Measurements from ENCODE around the gene TMEM238L.

DNA sequence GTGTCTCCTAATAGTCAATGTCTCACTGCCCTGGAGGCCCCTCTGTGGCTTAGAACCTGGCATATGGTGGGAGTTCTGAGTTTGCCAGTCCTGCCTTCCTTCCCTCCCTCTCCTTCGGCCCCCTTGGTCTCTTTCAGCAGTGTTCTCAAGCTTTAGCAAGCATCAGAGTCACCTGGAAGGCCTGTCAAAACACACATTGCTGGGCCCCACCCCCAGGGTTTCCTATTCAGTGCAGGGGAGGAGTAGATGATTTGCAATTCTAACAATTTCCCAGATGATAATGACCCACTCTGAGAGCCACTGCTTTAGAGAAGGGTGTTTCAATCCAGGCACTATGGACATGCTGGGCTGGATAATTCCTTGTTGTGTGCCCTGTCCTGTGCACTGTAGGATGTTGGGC is 47.7 kb downstream of the TMEM238L start:
- no peak for TF ChIP-seq ZBTB7A (IDR thresholded peaks at IDR 0.05; ENCODE audit: low read depth)
- TF ChIP-seq RAD21 (IDR thresholded peaks at IDR 0.05; ENCODE audit: low read depth), result no peak
- no peak for TF ChIP-seq TAF1 (IDR thresholded peaks at IDR 0.05; ENCODE audit: low read depth)
- TF ChIP-seq TEAD4 (IDR thresholded peaks at IDR 0.05), result no peak
- no peak for TF ChIP-seq TCF12 (IDR thresholded peaks at IDR 0.05; ENCODE audit: low read depth)
- TF ChIP-seq NFIC (IDR thresholded peaks at IDR 0.05), result no peak
- TF ChIP-seq, protein P1, sequence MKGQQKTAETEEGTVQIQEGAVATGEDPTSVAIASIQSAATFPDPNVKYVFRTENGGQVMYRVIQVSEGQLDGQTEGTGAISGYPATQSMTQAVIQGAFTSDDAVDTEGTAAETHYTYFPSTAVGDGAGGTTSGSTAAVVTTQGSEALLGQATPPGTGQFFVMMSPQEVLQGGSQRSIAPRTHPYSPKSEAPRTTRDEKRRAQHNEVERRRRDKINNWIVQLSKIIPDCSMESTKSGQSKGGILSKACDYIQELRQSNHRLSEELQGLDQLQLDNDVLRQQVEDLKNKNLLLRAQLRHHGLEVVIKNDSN (IDR thresholded peaks at IDR 0.05), result no peak
- TF ChIP-seq, protein P2, sequence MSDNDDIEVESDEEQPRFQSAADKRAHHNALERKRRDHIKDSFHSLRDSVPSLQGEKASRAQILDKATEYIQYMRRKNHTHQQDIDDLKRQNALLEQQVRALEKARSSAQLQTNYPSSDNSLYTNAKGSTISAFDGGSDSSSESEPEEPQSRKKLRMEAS (IDR thresholded peaks at IDR 0.05), result no peak
- TF ChIP-seq EP300 (IDR thresholded peaks at IDR 0.05; ENCODE audit: borderline replicate concordance), result no peak

All from Ishikawa (cell line).